ENCODE measurements around the gene TMEM123.

DNA sequence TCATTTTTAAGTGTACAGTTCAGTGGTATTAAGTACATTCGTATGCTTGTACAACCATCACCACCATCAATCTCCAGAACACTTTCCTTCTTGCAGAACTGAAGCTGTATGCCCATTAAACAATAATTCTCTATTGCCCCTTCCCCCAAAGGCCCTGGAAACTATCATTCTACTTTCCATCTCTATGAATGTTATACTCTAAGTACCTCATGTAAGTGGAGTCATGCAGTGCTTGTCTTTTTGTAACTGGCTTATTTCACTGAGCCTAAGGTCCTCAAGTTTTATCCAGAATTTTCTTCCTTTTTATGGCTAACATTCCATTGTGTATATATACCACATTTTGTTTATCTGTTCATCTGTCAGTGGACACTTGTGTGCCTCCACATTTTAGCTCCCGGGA, 48.3 kb upstream of the TMEM123 start:
- TF ChIP-seq SUZ12 (IDR thresholded peaks at IDR 0.05; ENCODE audit: extremely low read depth, insufficient read depth, insufficient read length) = no peak
- TF ChIP-seq ZNF274 (IDR thresholded peaks at IDR 0.05; ENCODE audit: low read depth, low read length) = no peak

Data from NT2/D1 (cell line).